B cell (primary cell): ENCODE measurements around the gene ZNF652.

Experiments used
- CTCF ChIP-seq: fragments of 200-600 bp; IDR thresholded peaks from one replicate; pipeline ENCODE4 v1.8.0; 2022; ENCODE audit warnings: antibody characterized with exemption, mild to moderate bottlenecking
- EZH2 ChIP-seq: IDR thresholded peaks from 2 replicates; pipeline ENCODE4 v1.6.1; 2012; ENCODE audit warnings: borderline replicate concordance, low read depth, mild to moderate bottlenecking, moderate library complexity, low read length; ENCODE audit not compliant: insufficient read depth, poor library complexity, severe bottlenecking

- TF ChIP-seq CTCF (no peak), EZH2 (no peak)
Observed at GRCh38 chr17:49327835-49328784, 33.9 kb downstream of the ZNF652 start.
